ENCODE measurements around the gene ZFR.
"Not testable (repeated sequence)": the region's sequence is repeated elsewhere in the genome, so short reads cannot be mapped to it uniquely, and the experiment has no call there.

The ZFR gene

DNA sequence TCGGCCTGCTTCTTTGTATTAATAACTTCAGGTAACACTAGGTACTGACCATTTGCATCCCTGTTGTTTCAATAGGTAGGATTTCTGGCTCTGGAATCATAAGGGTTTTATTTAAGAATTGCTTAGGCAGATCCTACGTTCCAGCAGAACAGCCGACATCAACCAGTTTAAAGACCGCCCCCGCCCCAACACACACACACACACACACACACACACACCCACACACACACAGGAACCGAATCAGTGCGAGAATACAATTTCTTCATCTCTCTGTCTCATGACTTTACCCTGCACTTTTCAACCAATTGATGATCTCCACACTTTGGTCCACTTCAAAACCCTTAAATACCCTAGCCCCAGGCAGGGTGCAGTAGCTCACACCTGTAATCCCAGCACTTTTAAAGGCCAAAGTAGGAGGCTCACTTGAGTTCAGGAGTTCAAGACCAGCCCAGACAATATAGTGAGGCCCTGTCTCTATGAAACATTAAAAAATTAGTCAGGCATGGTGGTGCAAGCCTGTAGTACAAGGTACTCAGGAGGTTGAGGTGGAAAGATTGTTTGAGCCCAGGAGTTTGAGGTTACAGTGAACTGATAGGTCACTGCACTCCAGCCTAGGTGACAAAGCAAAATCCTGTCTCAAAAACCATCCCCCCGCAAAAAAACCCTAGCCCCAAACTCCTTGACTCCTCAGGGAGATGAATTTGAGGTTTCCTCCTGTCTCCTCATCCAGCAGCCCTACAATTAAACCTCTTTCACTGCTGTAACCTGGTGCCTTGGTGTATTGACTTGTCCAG, 129.1 kb downstream of the ZFR start:
- DNase-seq = no peak

GRCh38 chr5:32314658-32315057, 129.9 kb downstream of the ZFR start:
- no peak for DNase-seq

DNA sequence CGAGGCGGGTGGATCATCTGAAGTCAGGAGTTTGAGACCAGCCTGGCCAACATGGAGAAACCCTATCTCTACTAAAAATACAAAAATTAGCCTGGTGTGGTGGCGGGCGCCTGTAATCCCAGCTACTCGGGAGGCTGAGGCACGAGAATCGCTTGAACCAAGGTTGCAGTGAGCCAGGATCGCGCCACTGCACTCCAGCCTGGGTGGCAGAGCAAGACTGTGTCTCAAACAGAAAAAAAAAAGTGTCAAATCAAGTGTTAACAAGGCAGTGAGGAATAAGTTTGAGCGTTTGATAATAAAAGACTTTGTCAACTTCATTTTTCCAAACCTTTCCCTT, 130.4 kb downstream of the ZFR start:
- not testable (repeated sequence) for DNase-seq

- DNase-seq = peak; percentile 99
Observed at GRCh38 chr5:32312595-32313332, 131.8 kb downstream of the ZFR start, which contains the start of gene MTMR12. MTMR12 (minus strand) TSS chr5:32312939; CDS start chr5:32312838, 101 bp downstream.

- DNase-seq = peak; percentile 58
Observed at GRCh38 chr5:32312197-32312594, 132.3 kb downstream of the ZFR start.

DNA sequence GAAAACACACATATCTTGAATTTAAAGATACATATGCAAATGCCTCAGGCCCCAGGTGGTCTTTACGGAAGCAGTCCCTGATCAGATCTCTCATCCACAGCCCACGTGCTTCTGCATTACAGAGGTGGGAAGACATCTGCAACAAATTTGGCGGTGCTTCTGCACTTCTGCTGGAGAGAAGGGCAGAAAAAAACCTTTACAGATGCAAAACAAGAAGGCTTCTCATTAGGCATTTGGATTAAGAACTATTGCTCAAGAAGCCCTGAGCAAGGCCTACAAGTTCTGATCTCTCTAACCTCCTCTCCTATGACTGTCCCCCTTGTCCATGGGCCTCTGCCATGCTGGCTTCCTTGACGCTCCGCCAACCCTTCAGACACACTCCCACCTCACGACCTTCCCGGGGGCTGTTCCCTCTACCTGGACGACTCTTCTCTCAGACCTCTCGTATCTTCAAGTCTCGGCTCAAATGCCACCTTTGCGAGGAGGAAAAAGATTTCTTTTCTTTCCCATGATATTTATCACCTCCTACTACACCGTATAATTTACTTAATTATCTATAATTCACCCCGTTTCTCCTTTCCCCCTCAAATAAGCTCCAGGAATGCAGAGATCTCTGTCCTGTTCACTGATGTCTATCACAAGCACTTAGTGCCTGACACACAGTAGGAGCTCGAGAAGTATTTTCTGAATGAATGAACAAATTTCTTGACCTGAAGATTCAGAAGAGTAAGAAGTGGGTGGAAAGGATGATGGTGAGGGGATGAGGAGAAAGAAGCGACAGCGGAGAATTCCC, 132.9 kb downstream of the ZFR start:
- no peak for DNase-seq

DNA sequence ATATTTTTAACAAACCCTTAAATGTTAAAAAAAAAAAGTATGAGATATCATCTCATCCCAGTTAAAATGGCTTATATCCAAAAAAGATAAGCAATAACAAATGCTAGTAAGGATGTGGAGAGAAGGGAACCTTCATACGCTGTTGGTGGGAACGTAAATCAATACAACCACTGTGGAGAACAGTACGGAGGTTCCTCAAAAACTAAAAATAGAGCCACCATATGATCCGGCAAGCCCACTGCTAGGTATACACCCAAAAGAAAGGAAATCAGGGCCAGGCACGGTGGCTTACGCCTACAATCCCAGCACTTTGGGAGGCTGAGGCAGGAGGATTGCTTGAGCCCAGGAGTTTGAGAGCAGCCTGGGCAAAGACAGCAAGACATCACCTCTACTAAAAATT, 134.8 kb downstream of the ZFR start:
- DNase-seq = no peak

DNA sequence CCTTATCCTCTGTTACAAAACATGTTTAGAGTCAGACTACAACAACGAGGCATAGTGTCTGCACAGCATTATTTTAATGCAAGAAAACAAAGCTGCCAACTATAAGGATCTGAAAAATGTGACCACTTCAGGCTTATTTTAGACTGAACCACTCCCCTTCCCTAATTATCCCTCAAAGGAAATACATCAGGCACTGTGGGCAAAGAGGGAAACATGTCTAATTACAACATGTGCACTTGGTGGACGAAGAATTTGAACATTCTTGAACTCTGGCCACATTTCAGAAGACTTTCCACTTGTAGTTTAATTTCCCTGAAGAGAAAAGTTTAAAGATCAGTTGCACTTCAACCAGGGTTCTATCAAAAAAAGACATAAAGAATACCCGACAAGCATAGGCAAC, 135.6 kb downstream of the ZFR start:
- no peak for DNase-seq

GRCh38 chr5:32307769-32308194, 136.8 kb downstream of the ZFR start:
- no peak for DNase-seq

- no peak for DNase-seq
Observed at GRCh38 chr5:32304622-32305021, 139.9 kb downstream of the ZFR start.

Measured in fibroblast of skin of right quadriceps (primary cell).